Esophagus squamous epithelium (tissue), 4 donors: ENCODE data around the gene DTX3L.

ENCODE experiments used
- POLR2A ChIP-seq, 4 donors: fragments of 450-650 bp; IDR thresholded peaks; one replicate each; pipeline ENCODE4 v1.6.1; 2017; ENCODE audit warnings: antibody characterized with exemption in 4 of 4, mild to moderate bottlenecking in 4 of 4, moderate library complexity in 3 of 4
- TF ChIP-seq, protein P1 (sequence below), 6 experiments: fragments of 450-650 bp in 4 of 6; fragments of 200-600 bp in 2 of 6; sonication (generic) in 2 of 6; IDR thresholded peaks; one replicate each; pipeline ENCODE4 v1.5.1; 2016 to 2019; ENCODE audit warnings: antibody characterized with exemption in 6 of 6, mild to moderate bottlenecking in 4 of 6, moderate library complexity in 4 of 6

DNA sequence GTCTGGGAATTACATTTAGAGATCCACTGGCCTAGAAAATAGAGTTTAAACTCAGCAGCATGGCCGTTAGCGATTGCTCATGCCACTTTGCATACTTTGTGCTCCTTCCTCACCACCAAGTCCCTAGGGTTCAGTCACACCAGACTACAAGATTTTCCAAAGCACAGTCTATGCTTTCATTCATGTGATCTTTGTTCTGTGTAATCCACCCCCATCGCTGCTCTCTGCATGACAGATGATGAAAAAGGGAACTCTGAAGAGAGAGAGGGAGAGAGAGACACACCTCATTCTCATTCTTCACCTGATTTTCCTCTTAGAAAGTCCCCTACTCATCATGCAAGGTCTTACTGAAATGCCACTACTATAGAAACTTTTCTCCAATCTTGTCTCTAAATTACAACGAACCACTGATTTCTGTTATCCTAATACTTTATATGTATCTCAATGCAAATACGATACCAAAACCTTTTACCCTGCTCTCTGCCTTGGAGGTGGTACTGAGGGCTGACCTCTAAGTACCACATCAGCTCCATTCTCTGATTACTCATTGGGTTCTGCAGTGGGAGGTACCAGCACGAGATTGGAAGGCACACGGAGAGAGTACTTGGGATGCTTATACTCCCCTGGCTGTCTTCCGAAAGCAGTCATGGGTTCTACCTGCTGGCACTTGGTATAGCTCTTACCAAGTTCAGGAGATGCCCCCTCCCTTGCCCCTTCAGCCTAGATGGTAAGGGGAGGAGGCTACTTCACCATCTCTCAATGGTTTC is 12.2 kb downstream of the DTX3L start:
- TF ChIP-seq POLR2A (IDR thresholded peaks at IDR 0.05): no peak
- TF ChIP-seq, protein P1, sequence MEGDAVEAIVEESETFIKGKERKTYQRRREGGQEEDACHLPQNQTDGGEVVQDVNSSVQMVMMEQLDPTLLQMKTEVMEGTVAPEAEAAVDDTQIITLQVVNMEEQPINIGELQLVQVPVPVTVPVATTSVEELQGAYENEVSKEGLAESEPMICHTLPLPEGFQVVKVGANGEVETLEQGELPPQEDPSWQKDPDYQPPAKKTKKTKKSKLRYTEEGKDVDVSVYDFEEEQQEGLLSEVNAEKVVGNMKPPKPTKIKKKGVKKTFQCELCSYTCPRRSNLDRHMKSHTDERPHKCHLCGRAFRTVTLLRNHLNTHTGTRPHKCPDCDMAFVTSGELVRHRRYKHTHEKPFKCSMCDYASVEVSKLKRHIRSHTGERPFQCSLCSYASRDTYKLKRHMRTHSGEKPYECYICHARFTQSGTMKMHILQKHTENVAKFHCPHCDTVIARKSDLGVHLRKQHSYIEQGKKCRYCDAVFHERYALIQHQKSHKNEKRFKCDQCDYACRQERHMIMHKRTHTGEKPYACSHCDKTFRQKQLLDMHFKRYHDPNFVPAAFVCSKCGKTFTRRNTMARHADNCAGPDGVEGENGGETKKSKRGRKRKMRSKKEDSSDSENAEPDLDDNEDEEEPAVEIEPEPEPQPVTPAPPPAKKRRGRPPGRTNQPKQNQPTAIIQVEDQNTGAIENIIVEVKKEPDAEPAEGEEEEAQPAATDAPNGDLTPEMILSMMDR (IDR thresholded peaks at IDR 0.05): no peak
